ENCODE data around the gene SDR42E2. TPM values are rescaled to one million over a fixed set of nuclear protein-coding genes. Genes with fewer than 3 reads are reported as not detected.

The SDR42E2 gene
- total and polyA plus RNA-seq, 10 of the 15 experiments (the other 5 are each of a cell fraction or from before 2014, with no cell fraction given): 0.01 to 0.09 (median 0.08) TPM; not detected in 4

- TF ChIP-seq IRF3 (IDR thresholded peaks at IDR 0.05): no peak
- peak; percentile 61; the same call in 1 of the 2 replicates for TF ChIP-seq BACH1 (IDR thresholded peaks at IDR 0.05; ENCODE audit: borderline replicate concordance)
- peak; percentile 35 for TF ChIP-seq BCL3 (IDR thresholded peaks at IDR 0.05; ENCODE audit: borderline replicate concordance, insufficient read depth, low read depth, low read length, poor library complexity, severe bottlenecking)
- TF ChIP-seq BCL11A (IDR thresholded peaks at IDR 0.05; ENCODE audit: low read depth, low read length): peak; percentile 9; the same call in 1 of the 2 replicates
- no peak for TF ChIP-seq NFXL1 (IDR thresholded peaks at IDR 0.05; ENCODE audit: borderline replicate concordance)
- no peak for TF ChIP-seq FOS (IDR thresholded peaks at IDR 0.05; ENCODE audit: borderline replicate concordance, extremely low read depth, insufficient read length)
- no peak; the same call in 1 of the 2 replicates for TF ChIP-seq POLR2AphosphoS5 (IDR thresholded peaks at IDR 0.05; ENCODE audit: low read length)
- TF ChIP-seq RUNX3 (IDR thresholded peaks at IDR 0.05; ENCODE audit: low read length): peak; percentile 64
- TF ChIP-seq CEBPB (IDR thresholded peaks at IDR 0.05; ENCODE audit: borderline replicate concordance in 1 of 2, low read depth in 2 of 2, low read length in 2 of 2): no peak
- no peak for TF ChIP-seq ESRRA (IDR thresholded peaks at IDR 0.05; ENCODE audit: low read length)
- TF ChIP-seq ZBED1 (IDR thresholded peaks at IDR 0.05; ENCODE audit: borderline replicate concordance): no peak
- TF ChIP-seq BHLHE40 (IDR thresholded peaks at IDR 0.05; ENCODE audit: borderline replicate concordance in 1 of 2, low read depth in 2 of 2, low read length in 1 of 2): peak in 1 of 2 experiments; percentile 58; a peak in 1 of 4 replicates
- TF ChIP-seq NKRF (conservative IDR thresholded peaks at IDR 0.05): no peak; the same call in 1 of the 2 replicates
- no peak for TF ChIP-seq CTCF (IDR thresholded peaks at IDR 0.05 in 2 of 3, conservative IDR thresholded peaks at IDR 0.05 in 1 of 3; ENCODE audit: control insufficient read depth in 2 of 3, extremely low read depth in 1 of 3, insufficient read depth in 1 of 3, low read depth in 3 of 3, low read length in 3 of 3)
- TF ChIP-seq NR2F1 (conservative IDR thresholded peaks at IDR 0.05): peak; percentile 91
- no peak for TF ChIP-seq ZNF384 (IDR thresholded peaks at IDR 0.05; ENCODE audit: borderline replicate concordance, low read depth, low read length)
- TF ChIP-seq ZBTB40 (IDR thresholded peaks at IDR 0.05; ENCODE audit: borderline replicate concordance): no peak
Observed at GRCh38 chr16:22206842-22207714, 44.8 kb downstream of the SDR42E2 start (continued).

Data from GM12878 (cell line).